OCI-LY3 (cell line): ENCODE data around the gene EXOSC3.
"Not testable (repeated sequence)": the region's sequence is repeated elsewhere in the genome, so short reads cannot be mapped to it uniquely, and the experiment has no call there.

Source experiments
- CTCF ChIP-seq: fragments of 200-600, 300-600 bp; sonication (generic); IDR thresholded peaks from 2 replicates; pipeline ENCODE4 v1.5.1; 2014; ENCODE audit warnings: antibody characterized with exemption, low read length, low read depth
- EZH2phosphoT487 ChIP-seq: fragments of 200-600 bp; shearing (Covaris generic); IDR thresholded peaks from 2 replicates; pipeline ENCODE4 v1.6.1; 2018; ENCODE audit warnings: antibody characterized with exemption, mixed run types, low read depth

GRCh38 chr9:37825174-37825573 lies 40.3 kb upstream of the EXOSC3 start:
- not testable (repeated sequence) for TF ChIP-seq CTCF, EZH2phosphoT487
